ENCODE results near the gene PEX7. TPM values are rescaled to one million over a fixed set of nuclear protein-coding genes. Genes with fewer than 3 reads are reported as not detected.

PEX7 gene
- total RNA-seq, 2 donors from 2014 or later: 9.0 to 11.0 TPM

- no peak for DNase-seq
- intact Hi-C loops (cut with DNase I, micrococcal nuclease): no loop called here
Observed at GRCh38 chr6:136961848-136962247, 139.5 kb downstream of the PEX7 start.

GRCh38 chr6:136962661-136963060 lies 140.3 kb downstream of the PEX7 start:
- intact Hi-C loops (cut with DNase I, micrococcal nuclease): no loop called here
- DNase-seq (peak; percentile 47 to 74), ATAC-seq (peak; percentile 56)

More at GRCh38 chr6:136961848-136962247, 139.5 kb downstream of the PEX7 start:
- ATAC-seq: no peak

DNA sequence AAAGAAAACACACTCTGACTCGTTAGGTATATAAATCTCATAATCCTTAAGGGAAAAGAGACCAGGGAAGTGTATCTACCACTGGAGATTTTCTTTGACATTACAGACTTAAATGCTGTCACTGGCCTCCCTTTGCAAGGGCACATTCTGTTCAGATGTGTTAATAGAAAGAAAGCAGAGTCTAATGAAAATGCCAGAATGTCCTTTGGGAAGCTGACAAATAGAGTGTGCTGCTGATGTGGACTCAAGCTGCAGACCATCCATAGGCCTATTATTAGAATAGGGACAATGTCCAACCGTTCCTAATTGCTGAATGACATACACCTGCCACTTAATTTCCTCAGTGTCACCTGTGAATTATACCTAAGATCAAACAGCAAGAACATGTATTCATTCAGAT lies 140.9 kb downstream of the PEX7 start:
- no peak for ATAC-seq
- no peak for DNase-seq
- intact Hi-C loops (cut with DNase I, micrococcal nuclease): no loop called here

Other genes with a start within 250 kb of the PEX7 start
- gene MAP3K5, start 30.1 kb upstream of the PEX7 start, total RNA-seq: 10 to 100 TPM; 17.5 to 18.9 TPM
- under 1 TPM; 0.28 to 0.34 TPM for gene SLC35D3, start 99.7 kb downstream of the PEX7 start, total RNA-seq
- gene IL20RA, start 222.4 kb downstream of the PEX7 start, total RNA-seq: 10 to 100 TPM; 11.8 to 13.4 TPM

All from left colon (tissue), 2 donors.